HTR-8/SVneo (cell line): ENCODE results near the gene AMOTL1.
A peak's percentile ranks its signal among the peaks of the same experiment; 100 is the strongest.

Source experiments
- DNase-seq: peaks from one replicate; pipeline ENCODE4 v3.0.0; 2011; ENCODE audit warnings: low spot score, mixed read lengths; ENCODE audit not compliant: insufficient read length
- FAIRE-seq: peaks from 2 replicates; lab custom pipeline; 2011; peaks lifted over from hg19 to GRCh38; lab: Jason Lieb, UNC

AMOTL1 gene, protein sequence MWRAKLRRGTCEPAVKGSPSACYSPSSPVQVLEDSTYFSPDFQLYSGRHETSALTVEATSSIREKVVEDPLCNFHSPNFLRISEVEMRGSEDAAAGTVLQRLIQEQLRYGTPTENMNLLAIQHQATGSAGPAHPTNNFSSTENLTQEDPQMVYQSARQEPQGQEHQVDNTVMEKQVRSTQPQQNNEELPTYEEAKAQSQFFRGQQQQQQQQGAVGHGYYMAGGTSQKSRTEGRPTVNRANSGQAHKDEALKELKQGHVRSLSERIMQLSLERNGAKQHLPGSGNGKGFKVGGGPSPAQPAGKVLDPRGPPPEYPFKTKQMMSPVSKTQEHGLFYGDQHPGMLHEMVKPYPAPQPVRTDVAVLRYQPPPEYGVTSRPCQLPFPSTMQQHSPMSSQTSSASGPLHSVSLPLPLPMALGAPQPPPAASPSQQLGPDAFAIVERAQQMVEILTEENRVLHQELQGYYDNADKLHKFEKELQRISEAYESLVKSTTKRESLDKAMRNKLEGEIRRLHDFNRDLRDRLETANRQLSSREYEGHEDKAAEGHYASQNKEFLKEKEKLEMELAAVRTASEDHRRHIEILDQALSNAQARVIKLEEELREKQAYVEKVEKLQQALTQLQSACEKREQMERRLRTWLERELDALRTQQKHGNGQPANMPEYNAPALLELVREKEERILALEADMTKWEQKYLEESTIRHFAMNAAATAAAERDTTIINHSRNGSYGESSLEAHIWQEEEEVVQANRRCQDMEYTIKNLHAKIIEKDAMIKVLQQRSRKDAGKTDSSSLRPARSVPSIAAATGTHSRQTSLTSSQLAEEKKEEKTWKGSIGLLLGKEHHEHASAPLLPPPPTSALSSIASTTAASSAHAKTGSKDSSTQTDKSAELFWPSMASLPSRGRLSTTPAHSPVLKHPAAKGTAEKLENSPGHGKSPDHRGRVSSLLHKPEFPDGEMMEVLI

DNA sequence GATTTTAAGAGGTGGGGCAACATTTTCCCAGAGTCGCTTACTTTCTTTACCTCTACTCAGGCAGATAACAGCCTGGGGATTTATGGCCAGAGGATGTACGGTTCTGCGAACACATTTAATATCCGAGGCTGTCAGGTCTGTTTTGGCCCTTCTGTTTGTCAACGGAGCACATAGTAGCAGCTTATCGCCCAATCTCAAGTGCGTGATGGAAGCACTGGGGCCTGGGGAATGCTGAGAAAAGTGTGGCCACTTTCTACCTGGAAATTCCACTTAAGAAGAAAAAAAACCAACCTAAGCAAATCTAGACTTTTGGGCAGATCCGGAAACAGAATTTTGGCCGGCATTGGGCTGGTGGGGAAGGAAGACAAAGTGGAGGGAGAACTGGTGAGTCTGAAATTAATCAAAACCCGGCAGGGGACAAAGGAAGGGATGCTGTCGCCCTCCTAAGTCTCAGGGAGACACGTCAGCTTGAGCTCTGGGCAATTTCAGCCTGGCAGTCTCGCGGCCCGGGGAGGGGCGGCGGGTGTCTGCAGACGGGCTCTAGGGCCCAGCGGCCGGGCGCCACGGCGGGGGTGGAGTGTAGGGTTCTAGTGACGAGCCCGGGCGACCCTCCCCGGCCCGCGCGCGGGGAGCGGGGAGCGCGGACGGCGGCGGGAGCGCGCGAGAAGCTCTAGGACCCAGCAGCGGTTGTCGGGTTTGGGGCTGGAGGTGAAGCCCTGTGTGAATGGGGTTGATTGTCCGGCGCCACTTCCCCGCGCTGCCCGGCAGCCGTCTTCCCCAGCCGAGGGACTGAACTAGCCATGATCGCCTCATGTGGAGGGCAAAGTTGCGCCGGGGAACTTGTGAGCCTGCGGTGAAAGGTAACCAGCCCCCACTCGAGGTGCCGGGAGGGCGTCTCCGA lies at the start of gene AMOTL1:
Gene AMOTL1, plus strand, starts transcription at position 656 of the 901 bp plus-strand sequence. Its CDS starts 156 bp downstream, at position 812.
- FAIRE-seq (peak; percentile 4), DNase-seq (peak; percentile 86)

DNA sequence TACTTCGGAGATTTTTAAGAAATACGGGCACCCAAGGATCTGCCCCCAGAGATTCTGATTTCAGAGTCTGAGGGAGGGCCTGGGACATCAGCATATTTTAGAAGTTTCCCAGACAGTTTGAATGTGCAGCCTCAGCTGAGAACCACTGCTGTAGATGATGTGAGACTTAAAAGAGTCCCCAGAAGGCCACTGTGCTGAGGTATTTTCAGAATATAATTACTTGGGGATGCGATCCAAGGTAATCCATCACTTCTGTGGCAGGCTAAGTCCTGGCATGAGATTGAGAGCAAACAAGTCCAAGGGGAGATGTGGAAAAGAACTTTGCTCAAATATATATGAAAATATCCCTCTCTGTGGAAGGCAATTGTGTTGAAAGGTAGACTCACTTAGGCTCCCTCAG lies 48.3 kb upstream of the AMOTL1 start:
- no peak for FAIRE-seq
- no peak for DNase-seq

DNA sequence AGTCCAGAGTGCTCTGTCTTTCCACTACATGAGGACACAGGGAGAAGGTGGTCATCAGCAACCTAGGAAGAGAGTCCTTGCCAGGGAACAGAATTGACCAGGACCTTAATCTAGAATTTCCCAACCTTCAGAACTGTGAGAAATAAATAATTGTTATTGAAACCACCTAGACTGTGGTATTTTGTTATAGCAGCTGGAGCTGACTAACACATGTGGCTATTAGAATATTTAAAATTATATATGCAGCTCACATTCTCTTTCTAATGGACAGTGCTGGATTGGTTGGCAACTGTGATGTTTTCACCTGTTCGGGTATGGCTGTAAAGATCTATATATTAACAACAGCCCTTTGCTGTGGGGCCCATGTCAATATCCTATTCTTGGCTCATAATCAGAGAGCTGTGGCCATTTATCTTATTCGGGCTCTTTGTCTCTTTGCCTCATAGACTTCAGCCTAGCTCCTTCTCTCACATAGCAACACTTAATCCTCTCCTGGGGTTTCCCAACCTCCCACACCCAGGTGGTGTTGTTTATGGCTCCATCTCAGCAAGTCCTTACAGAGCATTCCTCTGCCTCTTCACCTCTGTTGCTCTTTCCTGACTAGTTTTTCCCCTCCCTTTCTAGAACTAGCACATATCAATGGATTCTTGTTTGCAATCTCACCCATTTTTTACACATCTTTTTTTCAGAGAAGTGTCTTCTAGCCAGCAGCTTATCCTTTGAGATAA lies 46.4 kb upstream of the AMOTL1 start:
- DNase-seq (no peak), FAIRE-seq (no peak)

DNA sequence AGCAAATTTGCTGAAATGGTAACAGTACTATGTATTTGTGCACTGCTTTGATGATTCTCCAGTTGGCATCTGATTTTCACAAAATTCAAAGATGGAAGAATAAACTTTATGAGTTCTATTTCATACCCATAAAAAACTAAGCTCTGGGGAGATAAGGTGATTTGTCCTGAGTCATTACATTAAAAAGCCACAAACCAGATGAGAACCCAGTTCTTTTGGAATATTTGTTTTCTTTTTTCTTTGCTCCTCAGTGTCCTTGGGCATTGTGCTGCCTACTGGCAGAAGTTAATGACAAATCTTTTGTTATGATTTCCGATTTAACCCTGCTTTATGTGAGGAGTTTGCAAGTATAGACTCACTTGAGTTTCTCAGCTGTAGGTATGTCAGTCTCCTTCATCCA lies 45.4 kb upstream of the AMOTL1 start:
- DNase-seq (no peak), FAIRE-seq (no peak)

DNA sequence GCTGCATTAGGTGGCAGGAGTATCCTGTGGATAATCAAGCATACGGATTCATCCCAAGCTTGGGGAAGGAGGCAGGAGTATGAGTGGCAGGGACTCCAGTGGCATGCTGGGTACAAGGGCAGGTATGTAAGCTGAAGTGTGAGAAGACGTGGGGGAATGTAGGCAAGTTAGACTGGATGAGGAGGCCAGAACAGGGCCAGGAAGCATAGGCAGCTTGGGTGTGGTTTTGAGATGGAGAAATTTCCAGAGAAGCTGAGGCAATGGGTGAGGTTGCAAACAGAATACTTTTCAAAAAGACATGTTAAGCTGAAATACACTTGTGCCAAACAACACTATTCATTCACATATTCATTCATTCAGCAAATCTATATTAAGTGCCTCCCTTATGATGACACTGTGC lies 43.1 kb upstream of the AMOTL1 start:
- FAIRE-seq (no peak), DNase-seq (no peak)

DNA sequence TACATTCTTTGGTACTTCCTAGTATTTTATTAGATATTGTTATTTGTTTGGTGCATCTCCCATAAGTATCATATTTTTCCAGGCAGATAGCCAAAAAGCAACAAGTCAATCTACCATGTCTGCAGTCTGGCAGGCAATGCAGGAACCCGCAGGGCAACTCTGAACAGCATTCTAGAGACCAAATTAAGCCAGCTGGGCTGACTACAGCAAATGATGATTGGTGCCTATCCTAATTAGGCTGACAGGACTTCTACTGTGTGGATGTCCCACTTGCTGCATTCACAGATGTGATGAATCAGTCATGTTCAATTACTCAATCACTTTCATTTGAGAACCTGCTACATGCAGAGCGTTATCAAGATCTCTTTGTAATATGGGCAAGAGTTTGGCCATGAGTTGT lies 40.3 kb upstream of the AMOTL1 start:
- DNase-seq (no peak), FAIRE-seq (no peak)

DNA sequence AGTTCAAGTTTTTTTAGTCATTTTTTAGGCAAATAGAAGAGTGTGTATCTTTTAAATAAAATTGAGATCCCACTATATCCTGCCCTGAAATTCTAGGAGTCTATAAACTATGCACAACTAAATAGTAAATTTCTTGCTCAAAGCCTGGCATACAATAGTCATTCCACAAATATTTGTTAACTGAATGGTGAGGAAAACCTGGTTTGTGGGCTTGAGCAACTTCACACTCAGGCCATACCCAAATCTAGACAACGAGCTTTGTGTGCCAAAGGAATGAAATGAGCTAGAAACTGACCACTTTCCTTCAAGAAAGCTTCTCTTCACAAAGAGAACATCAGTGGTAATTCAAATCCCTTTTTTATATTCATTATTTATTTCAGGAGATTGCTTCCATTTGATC lies 39.6 kb upstream of the AMOTL1 start:
- DNase-seq (no peak), FAIRE-seq (no peak)

DNA sequence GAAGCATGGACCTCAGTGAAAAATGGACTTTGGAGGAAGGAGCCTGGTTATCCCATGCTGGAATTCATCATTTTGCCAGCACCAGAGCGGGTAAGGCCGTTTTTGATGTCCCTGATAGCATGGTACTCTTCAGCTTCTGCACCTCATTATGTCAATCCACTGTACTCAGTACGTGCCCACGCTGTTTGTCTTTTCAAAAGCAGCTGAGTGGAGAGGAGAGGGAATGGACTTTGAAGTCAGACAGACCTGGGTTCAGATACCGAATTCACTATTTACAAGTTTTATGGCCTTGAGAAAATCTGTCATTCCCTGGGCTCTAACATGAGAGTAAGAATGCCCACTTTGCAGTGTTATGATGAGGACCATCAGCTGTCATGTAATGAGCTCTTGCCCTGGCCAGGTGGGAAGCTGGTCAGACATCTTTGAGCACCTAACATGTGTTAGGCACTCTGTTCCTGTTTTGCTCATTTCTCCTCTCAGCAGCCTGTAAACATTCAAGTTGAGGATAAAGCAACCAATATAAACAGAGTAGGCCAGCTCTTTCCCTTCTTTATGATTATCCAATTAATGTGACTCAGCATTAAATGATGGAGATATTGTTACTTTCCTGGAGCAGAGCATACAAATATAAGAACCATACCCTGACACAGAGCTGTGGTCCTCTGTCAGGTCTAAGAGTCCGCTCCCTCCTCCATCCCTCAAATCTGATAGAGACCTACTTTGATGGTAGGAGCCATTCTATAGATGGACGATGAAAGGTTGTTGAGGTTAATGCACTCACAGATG lies 39.0 kb upstream of the AMOTL1 start:
- FAIRE-seq (peak; percentile 51), DNase-seq (no peak)

DNA sequence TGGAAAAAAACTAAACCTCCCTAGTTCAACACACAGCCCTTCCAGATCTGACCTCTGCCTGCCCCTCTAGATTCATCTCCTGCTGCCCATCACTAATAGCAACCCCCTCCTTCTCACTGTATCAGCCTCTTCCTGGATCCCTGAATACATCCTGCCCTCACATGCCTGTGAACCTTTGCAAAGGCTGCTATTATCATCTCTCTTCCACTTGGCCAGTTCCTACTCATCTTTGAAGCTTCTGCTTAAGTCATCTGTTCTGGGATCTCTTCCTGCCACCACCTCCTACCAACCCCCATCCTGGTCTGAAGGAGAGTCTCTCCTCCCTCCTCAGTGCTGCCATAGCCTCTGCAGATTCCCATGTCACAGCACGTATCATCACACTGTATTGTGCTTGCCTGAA lies 38.0 kb upstream of the AMOTL1 start:
- FAIRE-seq, result no peak
- no peak for DNase-seq

DNA sequence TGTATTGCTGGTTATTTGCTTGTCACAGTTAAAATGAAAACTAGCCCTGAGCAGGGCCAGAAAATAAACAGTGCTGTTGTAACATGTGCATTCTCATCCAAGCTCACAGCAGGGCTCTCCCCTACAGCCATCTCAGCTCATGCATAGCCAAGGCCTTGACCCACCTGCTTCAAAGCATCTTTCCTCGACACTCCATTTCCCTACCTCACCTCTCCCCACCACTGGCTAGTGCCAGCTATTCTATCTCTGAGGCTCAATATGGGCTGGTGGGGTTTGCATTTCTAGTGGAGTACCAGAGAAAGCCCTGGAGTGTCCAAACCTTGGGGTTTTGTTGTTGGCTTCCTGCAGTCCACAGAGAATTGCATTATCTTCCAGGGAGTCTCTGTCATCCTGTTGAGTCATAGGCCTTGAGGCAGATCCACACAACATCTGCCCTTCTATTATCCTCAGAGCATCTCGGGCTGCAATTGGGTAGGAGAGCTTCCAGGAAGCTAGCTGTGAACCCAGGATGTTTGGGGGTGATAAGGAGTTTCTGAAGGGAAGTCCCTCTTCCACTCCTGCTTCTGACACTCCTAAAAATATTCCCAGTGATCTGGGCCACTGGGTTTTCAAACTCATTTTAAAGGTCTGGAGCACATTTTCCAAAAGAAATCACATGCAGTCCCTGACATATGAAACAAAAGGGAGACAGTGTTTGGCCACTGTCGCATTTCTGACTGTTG lies 36.1 kb upstream of the AMOTL1 start:
- DNase-seq, result no peak
- FAIRE-seq, result no peak

DNA sequence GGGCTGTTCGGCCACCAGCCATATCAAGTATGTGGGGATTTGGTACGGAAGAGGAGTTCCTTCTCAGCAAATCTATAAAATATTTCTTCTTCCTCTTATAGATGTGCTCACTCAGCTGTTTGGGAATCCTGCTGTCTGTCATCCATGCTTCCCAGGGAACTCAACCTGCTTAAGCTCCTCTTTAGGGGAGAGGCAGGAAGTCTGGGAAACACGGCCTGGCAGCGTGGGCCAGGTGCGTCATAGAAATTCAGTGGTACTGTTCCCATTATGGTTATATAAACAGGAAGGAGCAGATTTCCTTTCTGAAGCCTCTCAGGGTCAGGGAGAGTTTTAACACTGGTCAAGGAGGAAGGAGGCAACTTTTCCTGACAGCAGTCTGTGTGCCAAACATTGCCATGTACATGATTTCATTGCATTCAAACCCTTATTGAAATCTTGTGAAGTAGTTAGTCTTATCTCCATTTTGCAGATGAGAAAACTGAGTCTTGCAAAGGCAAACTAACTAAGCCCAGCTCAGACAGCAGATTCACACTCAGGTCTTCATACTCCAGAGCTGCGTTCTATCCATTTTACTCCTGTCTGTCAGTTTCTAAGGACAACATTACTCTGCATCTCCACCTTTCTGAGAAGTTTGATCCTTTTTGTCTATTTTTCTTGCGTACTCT lies 35.4 kb upstream of the AMOTL1 start:
- no peak for FAIRE-seq
- DNase-seq, result no peak

DNA sequence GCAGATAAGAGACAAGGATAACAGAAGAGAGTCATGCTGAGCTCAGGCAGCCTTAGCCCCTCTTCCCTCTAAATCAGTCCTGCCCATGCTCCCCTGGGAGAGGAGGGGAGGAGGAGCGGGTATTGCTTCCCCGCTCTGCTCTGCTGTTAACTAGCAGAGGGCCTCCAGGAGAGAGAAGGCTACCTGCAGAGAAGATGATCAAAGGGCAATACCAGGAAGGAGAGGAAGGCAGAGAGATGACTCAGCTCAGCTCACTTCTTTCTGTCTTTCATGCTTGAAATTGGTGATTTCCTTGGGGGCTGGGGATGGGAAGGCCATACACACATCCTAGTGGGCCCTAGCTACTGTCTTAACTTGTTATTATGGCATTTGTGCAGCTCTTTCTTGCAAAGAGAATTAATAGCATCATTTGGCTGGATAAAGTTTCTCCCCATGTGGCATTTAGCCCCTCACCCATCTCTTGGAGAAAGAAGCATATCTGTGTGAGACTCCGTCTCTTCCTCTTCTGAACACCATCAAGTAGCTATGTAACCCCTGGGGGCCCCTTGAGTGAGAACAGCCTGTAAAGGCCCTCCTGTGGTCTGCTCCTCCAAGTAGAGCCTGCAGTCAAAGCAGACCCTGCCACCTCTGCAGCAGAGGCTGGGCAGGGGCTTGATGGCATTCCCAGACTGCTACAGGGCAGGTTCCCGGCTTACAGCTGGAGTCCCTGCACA lies 33.4 kb upstream of the AMOTL1 start:
- FAIRE-seq, result no peak
- DNase-seq, result no peak

DNA sequence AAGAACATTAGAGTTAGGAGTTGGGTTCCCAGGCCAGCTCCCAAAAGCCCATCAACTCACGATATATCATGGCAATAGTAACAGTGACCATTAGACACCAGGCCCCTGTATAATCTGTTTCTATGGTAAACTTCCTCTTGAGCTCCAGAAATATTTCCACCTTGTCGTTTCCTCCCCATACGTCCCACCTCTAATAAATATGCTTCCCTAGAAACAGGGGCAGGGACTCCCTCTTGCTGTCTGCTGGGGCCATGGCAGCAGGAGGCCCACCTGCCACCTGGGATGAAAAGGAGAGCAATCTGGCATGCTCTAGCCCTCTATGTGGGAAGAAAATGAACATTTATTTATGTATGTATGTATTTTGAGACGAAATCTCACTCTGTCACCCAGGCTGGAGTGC lies 32.2 kb upstream of the AMOTL1 start:
- DNase-seq (no peak), FAIRE-seq (no peak)

DNA sequence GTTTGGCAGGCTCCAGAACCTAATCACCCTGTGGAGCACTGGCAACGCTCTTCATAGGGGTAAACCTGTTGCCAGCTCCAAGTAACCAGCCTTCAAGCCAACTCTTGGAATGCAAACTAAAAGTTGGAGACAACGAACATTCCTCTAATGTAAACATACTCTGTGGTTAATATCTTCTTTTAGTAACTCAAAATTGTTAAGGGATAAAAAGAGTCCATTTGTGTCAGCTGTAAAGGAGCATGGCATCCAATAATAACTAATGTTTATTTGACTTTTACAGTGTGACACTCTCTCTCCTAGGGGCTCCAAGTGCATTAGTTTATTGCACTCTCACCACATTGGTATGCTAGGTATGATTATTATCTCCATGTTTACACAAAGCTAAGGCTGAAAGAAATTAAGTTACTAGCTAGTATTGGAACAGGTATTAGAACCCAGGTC lies 31.0 kb upstream of the AMOTL1 start:
- DNase-seq (no peak), FAIRE-seq (peak; percentile 4)

DNA sequence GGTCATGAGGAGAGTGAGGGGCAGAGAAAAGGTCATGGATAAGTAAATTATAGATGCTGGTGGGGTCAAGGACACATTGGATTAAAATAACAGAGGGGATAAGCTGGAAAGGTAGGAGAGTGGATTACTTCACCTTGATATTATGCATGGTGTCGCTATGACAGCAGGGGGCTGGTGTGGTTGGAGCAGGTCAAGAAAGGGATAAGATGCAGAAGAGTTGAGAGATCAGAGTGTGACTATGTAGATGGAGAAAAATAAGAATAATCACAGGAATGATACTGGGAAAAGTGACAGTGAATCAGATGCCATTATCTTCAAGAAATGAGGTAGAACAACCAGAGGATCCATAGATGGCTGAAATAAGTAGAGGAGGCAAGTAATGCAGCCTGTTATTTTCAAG lies 29.4 kb upstream of the AMOTL1 start:
- FAIRE-seq, result no peak

DNA sequence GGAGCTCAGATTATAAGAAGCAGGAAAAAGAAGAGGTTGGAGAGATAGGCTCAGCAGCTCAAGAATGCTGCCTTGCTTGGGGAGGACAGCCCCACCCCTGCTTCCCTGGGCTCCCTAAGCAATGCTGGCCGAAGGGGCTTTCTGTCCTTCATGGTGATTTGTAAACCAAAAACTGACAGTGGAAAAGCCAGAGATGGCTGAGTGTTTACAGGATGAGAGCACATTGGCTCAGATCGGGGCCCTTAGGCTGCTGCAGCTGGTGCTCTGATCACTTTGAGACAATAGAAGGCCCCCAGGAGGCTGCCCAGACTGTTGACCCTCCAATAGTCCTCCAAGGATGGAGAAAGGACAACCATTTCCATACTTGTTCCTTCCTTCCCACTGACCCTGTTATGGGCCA lies 28.8 kb upstream of the AMOTL1 start:
- DNase-seq, result no peak
- no peak for FAIRE-seq

More for the DNA sequence above, 29.4 kb upstream of the AMOTL1 start:
- DNase-seq, result no peak
